Psoas muscle (tissue), 8 donors: ENCODE results near the gene AATK. TPM values are rescaled to one million over a fixed set of nuclear protein-coding genes. Genes with fewer than 3 reads are reported as not detected.

Source experiments
- ATAC-seq, 4 donors: fragments of 200-7000 bp; cut with Tn5 transposase; one replicate each; pipeline ENCODE4 v1.9.1; 2020; ENCODE audit warnings: moderate library complexity in 3 of 4, mild to moderate bottlenecking in 2 of 4
- DNase-seq, 2 donors: peaks; one replicate each; pipeline ENCODE4 v3.0.0-alpha.2; 2020
- H3K27ac ChIP-seq: fragments of 200-600 bp; one replicate; pipeline ENCODE4 v1.8.0; 2022
- H3K27me3 ChIP-seq, 3 donors: fragments of 200-600 bp in 1 of 3; one replicate each; pipeline versions ENCODE4 v1.6.1 to v1.8.0; 2013 to 2022; ENCODE audit warnings: low read length in 2 of 3, mild to moderate bottlenecking in 2 of 3, moderate library complexity in 1 of 3; ENCODE audit not compliant: insufficient read depth in 3 of 3
- H3K36me3 ChIP-seq, 2 donors: fragments of 200-600 bp in 1 of 2; one replicate each; pipeline versions ENCODE4 v1.6.1 to v1.8.0; 2013 to 2022; ENCODE audit warnings: low read depth in 1 of 2, mild to moderate bottlenecking in 1 of 2, moderate library complexity in 1 of 2; ENCODE audit not compliant: insufficient read depth in 1 of 2
- H3K4me1 ChIP-seq: fragments of 200-600 bp; one replicate; pipeline ENCODE4 v1.8.0; 2022
- H3K4me3 ChIP-seq: fragments of 200-600 bp; one replicate; pipeline ENCODE4 v1.8.0; 2022; ENCODE audit warnings: mild to moderate bottlenecking
- H3K9me3 ChIP-seq: fragments of 200-600 bp; one replicate; pipeline ENCODE4 v1.8.0; 2022
- CTCF ChIP-seq: fragments of 200-600 bp; IDR thresholded peaks from one replicate; pipeline ENCODE4 v1.8.0; 2022; ENCODE audit warnings: antibody characterized with exemption
- WGBS, 3 donors: extraction: QIAGEN DNeasy Blood & Tissue Kit; methylation state at CpG; one replicate each; pipeline versions ENCODE4 v1.1.6 to v1.1.7; 2013; 5-methylcytosine and 5-hydroxymethylcytosine counted together
- intact Hi-C, 2 donors: fragments of 100-400 bp; cut with DNase I; formaldehyde crosslinking; loops; one replicate each; pipeline versions ENCODE4 v1.11.0 to v1.14.2; 2022
- polyA plus RNA-seq, 3 donors: library from polyadenylated mRNA; stranded (reverse); fragments of 200-250 nt; gene quantifications; one replicate each; pipeline ENCODE4 v1.2.3, GENCODE V29; 2013
- total RNA-seq, 4 donors: library from RNA; stranded (reverse); fragmentation: NEBNext Ultra II Directional in 2 of 4; extraction: Animal tissue kit (Norgen Biotek cat#: 25700) in 2 of 4; gene quantifications; one replicate each; pipeline versions ENCODE4 v1.2.1 to v1.2.4, GENCODE V29; 2021 to 2023
- donor health status: healthy with polysubstance abuse.
- donor health status: DM: no; HTN: no; CAD: no; lungs with moderate emphysema.
- donor health status: Bipolar disorder and iron deficiency.
- donor health status: healthy.
- donor health status: DM: yes; HTN: yes; CAD: no.
- donor health status: DM: no; HTN: no; CAD: no.
- donor health status: DM: no; HTN: no; CAD: no.
- donor health status: DM: yes; HTN: yes; CAD: no.

The AATK gene
- total and polyA plus RNA-seq, 7 donors: 0.21 to 1.8 (median 1.0) TPM

- no peak for TF ChIP-seq CTCF
- no peak for DNase-seq
- Histone ChIP-seq H3K36me3 (no peaks in the 10 kb centered on the region), H3K27me3 (no peaks in the 10 kb centered on the region), H3K4me1 (no peaks in the 10 kb centered on the region), H3K27ac (no peak overlapping the region), H3K4me3 (no peak overlapping the region), H3K9me3 (no peaks in the 10 kb centered on the region)
- ATAC-seq: no peak
- intact Hi-C loops: no loop called here
- WGBS, 3 donors: 73 to 77% (median 76%) methylated on average over 14 of the region's 14 CpGs
Measured at GRCh38 chr17:81076141-81076679, 89.8 kb downstream of the AATK start.

- Histone ChIP-seq H3K4me1 (no peaks in the 10 kb centered on the region), H3K27ac (no peak overlapping the region), H3K36me3 (no peaks in the 10 kb centered on the region), H3K27me3 (no peaks in the 10 kb centered on the region), H3K9me3 (no peaks in the 10 kb centered on the region), H3K4me3 (no peak overlapping the region)
- 78 to 86% (median 86%) methylated on average over 17 of the region's 17 CpGs for WGBS, 3 donors
- intact Hi-C loops: no loop called here
- ATAC-seq (no peak), DNase-seq (no peak)
- no peak for TF ChIP-seq CTCF
Measured at GRCh38 chr17:81075307-81075706, 90.7 kb downstream of the AATK start.

GRCh38 chr17:81074875-81075274 is 91.1 kb downstream of the AATK start:
- H3K4me1 ChIP-seq: no peaks in the 10 kb centered on the region
- DNase-seq: no peak
- no peaks in the 10 kb centered on the region for H3K9me3 ChIP-seq
- no peak overlapping the region for H3K27ac ChIP-seq
- ATAC-seq: no peak
- no peak for TF ChIP-seq CTCF
- 63 to 74% (median 63%) methylated on average over 8 of the region's 8 CpGs for WGBS, 3 donors
- intact Hi-C loops: no loop called here
- no peaks in the 10 kb centered on the region for H3K27me3 ChIP-seq
- no peak overlapping the region for H3K4me3 ChIP-seq
- no peaks in the 10 kb centered on the region for H3K36me3 ChIP-seq

- ATAC-seq (no peak), DNase-seq (no peak)
- no peaks in the 10 kb centered on the region for H3K4me1 ChIP-seq
- 91 to 92% (median 92%) methylated on average over 42 of the region's 42 CpGs for WGBS, 3 donors
- intact Hi-C loops: no loop called here
- no peaks in the 10 kb centered on the region for H3K27me3 ChIP-seq
- no peaks in the 10 kb centered on the region for H3K36me3 ChIP-seq
- no peak overlapping the region for H3K4me3 ChIP-seq
- H3K27ac ChIP-seq: no peak overlapping the region
- H3K9me3 ChIP-seq: no peaks in the 10 kb centered on the region
- TF ChIP-seq CTCF: no peak
Measured at GRCh38 chr17:81073967-81074839, 91.8 kb downstream of the AATK start.
